ENCODE results near the gene CNTNAP2.

The CNTNAP2 gene

GRCh38 chr7:148256433-148256832 is 2139.8 kb downstream of the CNTNAP2 start:
- H3K4me2 ChIP-seq (ENCODE audit: low read depth, low read length, poor library complexity, severe bottlenecking), result no peak overlapping the region
- TF ChIP-seq CTCF (IDR thresholded peaks at IDR 0.05; ENCODE audit: insufficient read depth, low read length, poor library complexity, severe bottlenecking), result no peak
- no peak for TF ChIP-seq EZH2phosphoT487 (conservative IDR thresholded peaks at IDR 0.05; ENCODE audit: low read length)
- H3K9ac ChIP-seq (ENCODE audit: low read length), result no peak overlapping the region

GRCh38 chr7:148260599-148260998 is 2144.0 kb downstream of the CNTNAP2 start:
- no peak overlapping the region for H3K9ac ChIP-seq (ENCODE audit: low read length)
- H2AFZ ChIP-seq (ENCODE audit: low read depth, low read length, severe bottlenecking), result no peak overlapping the region
- H4K20me1 ChIP-seq (ENCODE audit: low read depth, low read length), result no peaks in the 10 kb centered on the region
- H3F3A ChIP-seq (ENCODE audit: insufficient read depth), result no peaks in the 10 kb centered on the region
- TF ChIP-seq EZH2phosphoT487 (conservative IDR thresholded peaks at IDR 0.05; ENCODE audit: low read length) (no peak), CTCF (IDR thresholded peaks at IDR 0.05; ENCODE audit: insufficient read depth, low read length, poor library complexity, severe bottlenecking) (no peak)
- no peaks in the 10 kb centered on the region for H3K9me2 ChIP-seq (replicated peaks; ENCODE audit: insufficient read depth, low read length)
- no peaks in the 10 kb centered on the region for H3K27me3 ChIP-seq (ENCODE audit: low read length)
- H3K9me3 ChIP-seq (ENCODE audit: insufficient read depth, low read length), result no peaks in the 10 kb centered on the region
- no peak overlapping the region for H3K4me3 ChIP-seq (ENCODE audit: insufficient read depth, low read length, poor library complexity, severe bottlenecking)
- no peaks in the 10 kb centered on the region for H3K36me3 ChIP-seq (ENCODE audit: low read length)
- H3K27ac ChIP-seq (ENCODE audit: low read depth, low read length), result no peak overlapping the region
- no peaks in the 10 kb centered on the region for H3K79me2 ChIP-seq (ENCODE audit: insufficient read depth, low read length)
- H3K4me2 ChIP-seq (ENCODE audit: low read depth, low read length, poor library complexity, severe bottlenecking), result no peak overlapping the region

More at GRCh38 chr7:148256433-148256832, 2139.8 kb downstream of the CNTNAP2 start:
- H3F3A ChIP-seq (ENCODE audit: insufficient read depth), result no peaks in the 10 kb centered on the region
- no peak overlapping the region for H3K27ac ChIP-seq (ENCODE audit: low read depth, low read length)
- no peaks in the 10 kb centered on the region for H4K20me1 ChIP-seq (ENCODE audit: low read depth, low read length)
- no peaks in the 10 kb centered on the region for H3K9me3 ChIP-seq (ENCODE audit: insufficient read depth, low read length)
- no peaks in the 10 kb centered on the region for H3K36me3 ChIP-seq (ENCODE audit: low read length)
- no peaks in the 10 kb centered on the region for H3K27me3 ChIP-seq (ENCODE audit: low read length)
- no peaks in the 10 kb centered on the region for H3K9me2 ChIP-seq (replicated peaks; ENCODE audit: insufficient read depth, low read length)
- no peak overlapping the region for H3K4me3 ChIP-seq (ENCODE audit: insufficient read depth, low read length, poor library complexity, severe bottlenecking)
- H3K79me2 ChIP-seq (ENCODE audit: insufficient read depth, low read length), result no peaks in the 10 kb centered on the region
- no peak overlapping the region for H2AFZ ChIP-seq (ENCODE audit: low read depth, low read length, severe bottlenecking)

GRCh38 chr7:148261523-148261922 is 2144.9 kb downstream of the CNTNAP2 start:
- H2AFZ ChIP-seq (ENCODE audit: low read depth, low read length, severe bottlenecking), result no peak overlapping the region
- no peaks in the 10 kb centered on the region for H3K79me2 ChIP-seq (ENCODE audit: insufficient read depth, low read length)
- no peaks in the 10 kb centered on the region for H3K9me2 ChIP-seq (replicated peaks; ENCODE audit: insufficient read depth, low read length)
- TF ChIP-seq EZH2phosphoT487 (conservative IDR thresholded peaks at IDR 0.05; ENCODE audit: low read length), result no peak
- no peak for TF ChIP-seq CTCF (IDR thresholded peaks at IDR 0.05; ENCODE audit: insufficient read depth, low read length, poor library complexity, severe bottlenecking)
- no peak overlapping the region for H3K27ac ChIP-seq (ENCODE audit: low read depth, low read length)
- H3K9ac ChIP-seq (ENCODE audit: low read length), result no peak overlapping the region
- H3K36me3 ChIP-seq (ENCODE audit: low read length), result no peaks in the 10 kb centered on the region
- no peak overlapping the region for H3K4me3 ChIP-seq (ENCODE audit: insufficient read depth, low read length, poor library complexity, severe bottlenecking)
- H3K9me3 ChIP-seq (ENCODE audit: insufficient read depth, low read length), result no peaks in the 10 kb centered on the region
- no peaks in the 10 kb centered on the region for H3K27me3 ChIP-seq (ENCODE audit: low read length)
- H3F3A ChIP-seq (ENCODE audit: insufficient read depth), result no peaks in the 10 kb centered on the region
- no peak overlapping the region for H3K4me2 ChIP-seq (ENCODE audit: low read depth, low read length, poor library complexity, severe bottlenecking)
- H4K20me1 ChIP-seq (ENCODE audit: low read depth, low read length), result no peaks in the 10 kb centered on the region
